NOMO-1 treated with dmso at 0.1 percent for 144 hours (cell line): ENCODE measurements around the gene MAN1B1.
"Not testable (repeated sequence)": the region's sequence is repeated elsewhere in the genome, so short reads cannot be mapped to it uniquely, and the experiment has no call there.

ENCODE experiments used
- DNase-seq: peaks from one replicate; lab custom pipeline; 2025; ENCODE audit not compliant: unreplicated experiment; lab: John Stamatoyannopoulos, UW

MAN1B1 gene

DNA sequence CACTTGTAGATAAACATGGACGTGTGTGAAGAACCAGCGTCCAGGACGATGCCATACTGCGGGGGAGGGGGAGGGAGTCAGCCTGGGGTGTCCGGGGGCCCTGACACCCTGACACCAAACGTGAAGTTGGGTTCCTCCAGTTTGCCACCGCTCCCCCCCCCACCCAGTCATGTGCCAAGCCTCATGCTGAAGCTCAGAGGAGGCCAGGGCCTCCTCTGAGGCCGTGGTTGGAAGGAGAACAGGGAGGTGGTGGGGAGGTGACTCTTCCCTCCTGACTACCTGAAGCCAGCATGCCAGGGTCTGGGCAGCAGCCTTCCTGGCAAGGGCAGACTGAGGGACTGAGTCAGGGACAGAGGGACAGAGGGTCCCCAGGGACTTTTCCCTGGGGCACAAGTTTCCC, 34.5 kb upstream of the MAN1B1 start:
- no peak for DNase-seq

DNA sequence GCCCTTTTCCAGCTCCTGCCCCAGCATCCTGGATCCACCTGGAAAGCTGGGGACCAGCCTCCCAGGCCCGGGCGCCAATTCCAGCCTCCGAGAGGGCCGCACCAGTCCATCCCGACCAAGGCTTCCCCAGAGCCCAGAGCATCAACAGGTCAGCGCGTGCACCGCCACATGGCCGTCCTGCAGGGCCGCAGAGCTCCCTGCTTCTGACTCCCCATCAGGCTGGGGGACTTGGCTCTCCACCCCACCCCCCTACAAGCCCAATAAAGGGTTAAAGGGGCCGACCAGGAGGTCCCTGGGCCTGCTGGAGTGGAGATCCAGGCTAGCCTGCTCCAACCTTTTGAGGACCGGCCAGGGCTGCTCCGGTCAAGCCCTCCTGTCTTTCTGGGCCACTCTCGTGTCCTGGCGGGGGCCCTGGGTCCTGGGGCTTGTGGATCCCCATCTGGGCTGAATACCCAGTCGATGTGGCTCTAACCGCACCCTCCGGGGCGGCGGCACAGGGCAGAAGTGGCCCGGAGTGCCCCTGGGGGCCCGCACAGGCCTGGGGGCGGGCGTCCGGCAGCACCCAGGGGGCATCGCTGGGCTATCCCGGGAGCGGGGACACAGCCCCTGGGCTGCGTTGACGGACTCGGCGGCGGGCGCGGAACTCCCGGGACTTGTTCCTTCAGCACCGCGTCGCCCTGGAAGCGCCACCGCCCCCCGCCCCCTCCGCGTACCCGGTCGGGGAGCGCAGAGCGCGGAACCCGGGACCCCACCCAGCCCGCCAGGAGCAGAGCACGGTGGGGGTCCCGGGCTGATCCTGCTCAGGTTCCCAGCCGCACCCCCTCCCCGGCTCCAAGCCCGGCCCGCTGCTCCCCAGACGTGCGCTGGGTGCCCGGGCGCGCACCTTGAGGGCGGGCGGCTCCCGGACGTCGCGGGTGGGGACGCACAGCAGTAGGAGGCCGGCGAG, 33.5 kb upstream of the MAN1B1 start:
- DNase-seq: no peak

DNA sequence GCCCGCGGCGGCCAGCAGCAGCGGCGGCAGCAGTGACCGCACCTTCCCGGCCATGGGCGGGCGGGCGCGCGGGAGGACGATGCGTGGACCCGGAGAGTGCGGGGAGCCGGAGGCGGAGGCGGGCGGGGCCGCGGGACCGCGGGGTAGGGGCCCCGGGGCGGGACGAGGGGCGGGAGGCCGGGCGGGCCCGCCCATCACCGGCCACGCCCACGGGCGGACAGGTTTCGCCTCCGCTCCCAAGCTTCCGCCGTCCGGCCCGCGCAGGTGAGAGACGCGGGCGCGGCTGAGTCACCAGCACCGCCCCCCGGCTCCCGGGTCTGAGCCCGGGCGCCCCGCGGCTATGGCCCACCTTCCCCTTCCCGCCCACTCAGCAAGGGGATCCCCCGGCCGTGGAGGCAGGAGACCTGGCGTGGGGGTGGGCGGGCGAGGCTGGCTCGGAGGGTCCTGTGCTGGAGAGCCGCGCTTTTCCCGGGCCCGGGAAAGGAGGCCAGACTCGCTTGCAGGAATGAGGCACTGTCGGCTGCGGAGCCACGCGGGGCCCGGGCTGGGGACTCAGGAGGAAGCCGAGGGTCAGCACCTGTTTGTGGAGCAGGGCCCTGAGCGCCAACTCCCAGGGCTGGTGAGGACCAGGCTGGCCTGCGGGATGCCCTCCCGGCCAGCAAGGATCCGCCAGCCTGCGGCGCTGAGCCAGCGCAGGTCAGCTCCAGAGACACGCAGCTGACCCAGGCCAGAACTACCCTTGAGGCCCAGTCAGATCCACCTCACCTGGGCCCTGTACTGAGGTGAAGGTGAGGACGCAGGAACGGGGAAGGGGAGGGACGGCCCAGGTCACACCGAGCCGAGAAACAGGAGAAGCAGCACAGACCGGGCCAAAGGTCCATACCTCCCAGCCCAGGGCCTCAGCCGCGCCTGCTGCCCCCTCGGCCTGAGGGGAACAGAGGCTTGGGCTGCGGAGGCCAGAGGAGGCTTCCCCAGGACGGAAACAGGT, 32.5 kb upstream of the MAN1B1 start, which contains the start of gene ENTPD2:
ENTPD2 (minus strand) TSS at position 118 of the 988 bp plus-strand sequence; CDS start at position 54, 64 bp downstream.
- DNase-seq: no peak

DNA sequence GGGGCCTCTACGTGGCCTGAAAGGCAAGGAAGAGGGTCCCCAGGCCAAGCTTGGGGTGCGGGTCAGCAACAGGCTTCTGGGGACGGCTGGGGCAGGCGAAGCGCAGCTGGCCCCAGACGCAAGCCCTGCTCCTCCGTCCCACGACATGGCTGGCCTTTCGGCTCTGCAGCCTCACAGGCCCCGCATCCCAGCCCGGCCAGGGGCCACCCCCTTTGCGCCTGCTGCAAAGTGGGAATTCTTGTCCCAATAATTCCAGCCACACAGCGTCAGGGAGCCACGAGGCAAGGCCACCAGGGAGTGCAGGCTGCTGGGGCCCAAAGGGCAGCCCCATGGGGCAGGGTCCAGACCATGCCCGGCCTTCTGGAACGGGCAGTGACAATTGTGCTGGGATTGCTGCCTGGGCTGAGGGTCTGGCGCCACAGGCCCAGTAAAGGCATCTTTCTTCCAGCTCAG, 31.8 kb upstream of the MAN1B1 start:
- DNase-seq: no peak

DNA sequence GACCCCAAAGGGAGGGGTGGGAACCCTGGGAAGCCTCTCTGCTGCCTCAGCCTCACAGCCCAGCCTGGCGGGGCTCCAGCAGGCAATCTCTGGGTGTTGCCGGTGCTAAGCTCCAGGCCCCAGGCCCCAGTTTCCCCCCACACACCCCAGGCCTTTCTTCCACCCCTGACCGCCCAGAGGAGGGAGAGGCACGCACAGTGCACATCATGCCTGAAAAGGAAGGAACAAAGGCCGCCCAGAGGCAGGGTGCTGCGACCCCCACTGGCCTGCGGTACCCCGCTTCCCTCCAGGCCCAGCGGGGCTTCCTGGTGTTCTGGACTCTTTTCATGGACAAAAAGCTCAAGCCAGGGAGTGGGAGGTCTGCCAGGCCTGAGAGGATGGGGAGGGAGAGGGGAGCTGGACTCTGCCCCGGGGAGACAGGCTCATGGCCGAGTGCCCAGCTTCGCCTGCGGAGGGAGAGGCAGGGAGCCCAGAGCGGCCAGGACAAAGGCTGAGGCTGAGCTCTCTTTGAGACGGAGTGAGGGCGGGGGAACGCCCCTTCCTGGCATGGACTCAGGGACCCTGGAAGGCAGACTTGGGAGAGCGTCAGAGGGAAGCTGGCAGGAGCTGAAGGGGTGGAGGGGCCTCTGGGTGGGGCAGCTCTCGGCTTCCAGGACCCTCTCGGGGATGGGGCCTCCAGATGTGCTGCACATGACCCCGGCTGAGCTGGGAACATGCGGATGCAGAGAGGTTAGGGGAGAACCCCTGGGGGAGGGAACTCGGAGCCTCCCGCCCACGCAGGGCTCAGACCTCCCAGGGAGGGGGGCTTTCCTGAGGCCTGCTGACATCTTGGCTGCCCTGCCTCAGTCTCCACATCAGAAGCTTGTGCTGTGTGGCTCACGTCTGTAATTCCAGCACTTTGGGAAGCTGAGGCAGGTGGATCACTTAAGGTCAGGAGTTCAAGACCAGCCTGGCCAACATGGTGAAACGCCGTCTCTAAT, 31.1 kb upstream of the MAN1B1 start:
- no peak for DNase-seq

DNA sequence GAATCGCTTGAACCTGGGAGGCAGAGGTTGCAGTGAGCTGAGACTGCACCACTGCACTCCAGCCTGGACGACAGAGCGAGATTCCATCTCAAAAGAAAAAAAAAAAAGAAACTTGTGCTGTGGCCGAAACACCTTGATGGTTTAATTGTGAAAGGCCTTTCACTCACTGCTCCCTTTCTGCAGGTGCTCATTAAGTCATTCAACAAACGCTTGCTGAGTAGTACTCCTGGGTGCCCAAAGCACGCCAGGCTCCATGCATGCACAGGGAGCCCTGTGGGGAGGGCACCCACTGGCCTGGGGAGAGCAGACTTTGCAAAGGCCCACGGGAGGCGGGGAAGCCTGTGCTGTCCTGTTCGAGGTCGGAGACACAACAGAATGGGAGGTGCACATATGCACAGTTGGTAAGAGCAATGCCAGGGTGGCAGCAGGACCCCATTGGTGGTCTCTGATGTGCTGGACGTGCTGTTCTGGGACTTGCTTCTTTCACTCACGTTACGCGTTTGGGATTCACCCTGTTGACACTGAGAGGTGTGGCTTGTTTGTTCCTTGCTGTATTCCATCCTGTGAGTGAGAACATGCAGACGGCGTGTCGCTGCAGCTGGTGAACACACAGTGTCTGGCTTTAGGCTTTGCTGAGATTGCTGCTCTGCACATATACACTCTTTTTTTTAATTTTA, 29.9 kb upstream of the MAN1B1 start:
- no peak for DNase-seq

DNA sequence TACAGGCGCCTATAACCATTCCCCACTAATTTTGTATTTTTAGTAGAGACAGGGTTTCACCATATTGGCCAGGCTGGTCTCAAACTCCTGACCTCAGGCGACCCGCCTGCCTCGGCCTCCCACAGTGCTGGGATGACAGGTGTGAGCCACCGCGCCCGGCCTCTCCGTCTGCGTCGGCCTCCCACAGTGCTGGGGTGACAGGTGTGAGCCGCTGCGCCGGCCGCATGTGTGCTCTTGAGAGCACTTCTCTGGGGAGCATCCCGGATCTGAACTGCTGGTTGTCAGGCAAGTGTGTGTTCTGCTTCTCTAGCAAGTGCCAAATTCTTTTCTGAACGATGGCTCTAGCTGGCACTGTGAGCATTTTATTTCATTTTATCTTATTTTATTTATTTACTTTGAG, 29.2 kb upstream of the MAN1B1 start:
- DNase-seq: no peak

DNA sequence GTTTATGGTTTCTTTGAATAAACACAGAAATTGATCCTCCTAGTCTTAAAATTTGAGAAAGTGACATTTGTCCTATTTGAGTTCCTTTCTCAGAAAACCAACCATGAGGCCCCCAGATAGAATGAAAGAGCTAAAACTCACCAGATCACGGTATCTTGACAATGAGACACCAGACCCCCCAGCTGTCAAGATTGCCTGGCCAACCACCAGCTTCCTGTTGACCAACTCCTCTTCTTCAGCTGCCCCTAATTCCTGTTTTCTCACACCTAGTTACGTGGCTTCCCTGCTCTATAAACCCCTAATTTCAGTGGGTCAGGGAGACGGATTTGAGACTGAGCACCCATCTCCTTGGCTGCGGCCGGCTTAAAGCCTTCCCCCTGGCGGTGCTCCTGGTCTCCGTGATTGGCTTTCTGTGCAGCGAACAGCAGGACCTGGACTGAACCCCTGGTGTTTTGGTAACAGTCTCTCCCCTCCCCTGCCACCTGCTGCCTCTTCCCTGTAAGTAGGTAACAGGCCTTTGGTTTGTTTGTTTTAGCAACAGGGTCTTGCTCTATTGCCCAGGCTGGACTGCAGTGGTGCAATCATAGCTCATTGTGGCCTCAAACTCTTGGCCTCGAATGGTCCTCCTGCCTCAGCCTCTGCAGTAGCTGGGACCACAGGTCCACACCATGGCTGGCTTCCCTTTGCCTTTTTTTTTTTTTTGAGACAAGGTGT, 28.1 kb upstream of the MAN1B1 start:
- peak; percentile 18 for DNase-seq

DNA sequence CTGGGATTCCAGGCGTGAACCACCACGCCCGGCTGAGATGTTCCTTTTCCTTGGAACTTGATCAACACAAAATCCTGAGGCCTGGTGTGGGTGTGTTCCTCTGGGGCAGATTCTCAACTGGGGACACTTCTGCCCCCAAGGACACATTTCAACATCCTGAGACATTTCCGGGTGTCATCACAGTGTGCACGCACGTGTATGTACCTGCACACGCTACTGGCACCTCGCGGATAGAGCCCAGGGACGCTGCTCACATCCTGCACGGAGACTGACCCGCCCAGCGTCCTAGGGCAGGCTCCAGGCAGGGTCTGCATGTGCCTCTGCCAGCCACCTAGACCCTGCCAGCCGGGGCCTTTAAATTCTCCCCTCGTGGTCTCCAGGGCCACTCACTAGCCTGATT, 24.4 kb upstream of the MAN1B1 start:
- no peak for DNase-seq

DNA sequence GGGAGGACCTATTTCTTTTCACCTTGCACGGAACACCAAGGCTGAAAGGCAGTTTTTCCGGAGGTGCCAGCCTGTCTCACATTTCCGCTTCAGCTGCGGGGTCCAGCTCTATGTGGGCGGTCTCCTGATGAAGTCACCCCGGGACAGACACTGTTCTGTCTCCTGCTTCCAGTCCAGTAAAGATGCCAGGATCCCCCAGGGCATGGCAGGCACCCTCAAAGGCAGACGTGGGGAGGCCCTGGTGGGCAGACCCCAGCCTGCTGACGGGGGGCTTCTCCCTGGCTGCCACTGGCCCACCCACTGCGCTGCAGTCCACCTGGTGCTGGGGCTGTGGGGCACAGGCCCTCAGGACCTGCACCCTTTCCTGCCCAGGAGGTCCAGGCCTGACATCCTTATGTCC, 24.0 kb upstream of the MAN1B1 start:
- DNase-seq: not testable (repeated sequence)

DNA sequence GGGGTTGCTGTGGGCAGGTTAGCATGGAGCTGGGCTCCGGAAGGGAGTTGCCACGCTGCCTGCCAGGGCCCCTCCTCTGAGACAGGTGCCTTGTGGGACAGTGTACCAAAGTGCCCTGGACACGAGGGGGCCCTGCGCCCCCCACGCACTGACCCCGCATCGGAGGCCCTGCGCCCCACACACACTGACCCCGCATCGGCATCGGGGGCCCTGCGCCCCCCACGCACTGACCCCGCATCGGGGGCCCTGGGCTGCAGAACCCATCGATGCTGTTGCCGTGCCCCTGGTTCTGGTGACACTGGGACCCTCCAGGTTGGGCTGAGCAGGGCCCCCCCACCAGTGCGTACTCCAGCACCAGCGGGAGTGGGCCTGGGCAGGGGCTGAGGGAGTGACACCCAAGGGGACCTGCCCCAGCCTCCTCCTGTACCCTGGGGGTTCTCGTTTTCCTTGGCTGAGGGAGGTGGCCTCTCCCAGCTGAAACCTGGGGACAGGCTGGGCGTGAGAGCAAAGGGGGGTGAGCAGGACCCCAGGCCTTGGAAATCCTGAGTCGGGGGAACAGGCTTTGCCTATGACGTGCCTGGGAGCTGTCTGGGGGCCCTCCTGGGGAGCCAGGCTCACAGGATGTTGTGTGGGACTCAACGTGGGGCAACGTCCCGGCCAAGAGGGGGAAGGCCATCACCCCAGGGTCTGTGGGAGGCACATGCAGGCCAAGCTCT, 23.3 kb upstream of the MAN1B1 start:
- no peak for DNase-seq

DNA sequence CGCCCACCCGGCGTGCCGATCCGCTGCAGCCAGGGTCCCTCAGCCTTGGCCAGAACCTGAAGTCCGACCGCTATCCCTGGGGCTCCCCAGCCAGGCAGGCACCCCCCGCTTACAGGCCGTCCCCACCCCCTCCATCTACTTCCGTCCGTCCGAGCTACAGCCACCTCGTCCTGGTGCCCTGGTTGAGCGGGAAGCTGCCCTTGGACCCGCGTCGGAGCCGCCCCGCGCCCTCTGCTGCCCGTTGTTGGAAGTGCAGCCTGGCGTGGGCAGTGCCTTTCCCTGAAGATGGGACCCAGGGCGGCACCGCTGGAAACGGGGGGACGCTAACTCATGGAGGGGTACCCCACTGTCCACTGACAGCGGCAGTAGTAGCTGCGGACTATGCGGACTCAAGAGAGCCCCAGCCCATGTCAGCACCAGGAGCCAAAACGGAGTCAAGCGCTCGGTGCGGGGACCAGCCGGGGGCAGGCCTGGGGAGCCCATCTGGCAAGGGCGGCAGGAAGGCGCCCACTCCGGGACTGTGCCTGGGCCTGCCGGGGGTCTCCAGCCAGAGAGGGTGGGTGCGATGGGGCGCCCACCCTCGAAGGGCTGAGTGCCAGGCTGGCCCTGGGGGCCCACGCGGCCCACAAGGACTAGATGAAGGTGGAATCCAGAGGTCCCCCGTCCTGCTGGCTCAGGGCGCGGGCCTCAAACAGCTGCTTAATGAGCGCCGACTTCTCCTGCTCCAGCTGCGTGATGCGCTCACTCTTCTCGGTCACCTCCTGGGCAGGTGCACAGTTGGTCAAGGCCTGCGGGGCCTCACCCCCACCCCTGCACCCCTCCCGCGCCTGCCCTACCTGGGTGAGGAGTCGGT, 22.5 kb upstream of the MAN1B1 start:
- DNase-seq: peak; percentile 40

DNA sequence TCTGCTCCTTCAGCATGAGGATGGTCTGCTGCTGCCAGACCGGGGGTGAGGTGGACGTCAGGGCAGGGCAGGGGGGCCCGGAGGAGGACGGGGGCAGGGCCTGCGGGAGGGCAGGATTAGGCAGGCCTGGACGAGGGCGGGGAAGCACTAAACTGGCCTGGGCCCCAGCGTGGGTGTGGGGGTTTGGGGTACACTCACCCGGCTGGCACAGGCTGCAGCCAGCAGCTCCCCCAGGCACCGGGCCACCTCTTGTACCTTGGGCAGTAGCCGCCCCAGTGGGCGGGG, 22.0 kb upstream of the MAN1B1 start:
- DNase-seq: no peak

DNA sequence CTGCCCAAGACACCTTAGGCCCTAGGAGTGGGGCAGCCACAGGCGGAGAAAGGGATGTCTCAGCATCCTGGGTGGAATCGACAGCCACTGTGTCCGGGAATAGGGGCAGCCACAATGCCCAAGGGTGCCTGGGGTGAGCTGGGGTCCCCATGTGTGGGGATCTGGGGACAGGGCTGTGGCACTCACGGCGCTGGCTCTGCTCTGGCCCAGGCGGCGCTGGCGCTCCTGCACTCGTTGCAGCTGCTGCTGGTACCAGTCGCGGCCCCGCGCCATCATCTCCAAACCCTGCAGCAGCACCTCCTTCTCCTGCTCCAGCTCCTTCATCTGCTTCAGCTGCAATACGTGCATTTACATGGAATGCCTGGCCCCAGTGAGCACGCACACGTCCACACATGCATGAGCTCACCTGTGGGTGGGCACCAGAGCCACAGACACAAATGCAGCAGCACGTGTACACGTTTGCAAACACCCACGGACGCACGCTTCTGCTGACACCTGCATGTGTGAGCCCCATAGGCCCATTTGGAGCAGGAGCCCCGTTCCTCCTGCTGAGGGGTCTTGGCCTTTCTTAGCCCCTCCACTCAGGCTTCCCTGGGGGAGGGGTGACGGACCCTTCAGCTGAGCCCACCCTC, 21.3 kb upstream of the MAN1B1 start:
- no peak for DNase-seq

DNA sequence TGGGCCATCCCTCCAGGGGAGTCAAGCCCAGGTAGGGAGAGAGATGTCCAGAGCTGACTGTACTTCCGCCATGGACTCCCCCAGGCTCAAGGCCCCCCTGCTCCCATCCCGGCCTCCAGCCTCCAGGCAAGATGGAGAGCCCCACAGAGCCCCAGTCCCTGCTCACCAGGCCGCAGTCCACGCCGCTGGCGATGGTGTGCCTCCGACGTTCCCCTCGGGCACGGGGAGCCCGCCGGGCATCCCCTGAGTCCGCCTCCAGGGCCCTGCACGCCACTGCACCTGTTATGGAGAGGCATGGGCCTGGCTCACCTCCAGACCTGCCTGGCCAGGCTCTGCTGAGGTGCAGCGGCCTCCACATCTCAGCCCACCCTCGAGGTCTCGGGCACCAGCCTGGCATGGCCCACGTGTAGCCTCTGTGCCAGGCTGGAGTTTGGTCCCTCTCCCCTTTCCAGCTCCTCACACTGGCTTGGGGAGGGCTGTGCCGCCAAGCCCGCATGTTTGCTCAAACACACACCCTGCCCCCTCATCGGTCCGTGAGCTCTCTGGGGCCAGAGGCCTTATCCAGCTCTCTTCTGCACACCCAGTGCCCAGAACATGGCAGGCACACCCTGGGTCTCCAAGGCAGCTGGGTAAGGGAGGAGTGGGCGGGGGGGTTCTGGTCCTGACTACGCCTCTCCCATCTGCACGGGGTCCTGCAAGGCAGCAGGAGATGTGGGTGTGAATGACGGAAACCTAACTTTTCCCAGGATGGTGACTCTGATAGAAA, 20.5 kb upstream of the MAN1B1 start:
- no peak for DNase-seq

DNA sequence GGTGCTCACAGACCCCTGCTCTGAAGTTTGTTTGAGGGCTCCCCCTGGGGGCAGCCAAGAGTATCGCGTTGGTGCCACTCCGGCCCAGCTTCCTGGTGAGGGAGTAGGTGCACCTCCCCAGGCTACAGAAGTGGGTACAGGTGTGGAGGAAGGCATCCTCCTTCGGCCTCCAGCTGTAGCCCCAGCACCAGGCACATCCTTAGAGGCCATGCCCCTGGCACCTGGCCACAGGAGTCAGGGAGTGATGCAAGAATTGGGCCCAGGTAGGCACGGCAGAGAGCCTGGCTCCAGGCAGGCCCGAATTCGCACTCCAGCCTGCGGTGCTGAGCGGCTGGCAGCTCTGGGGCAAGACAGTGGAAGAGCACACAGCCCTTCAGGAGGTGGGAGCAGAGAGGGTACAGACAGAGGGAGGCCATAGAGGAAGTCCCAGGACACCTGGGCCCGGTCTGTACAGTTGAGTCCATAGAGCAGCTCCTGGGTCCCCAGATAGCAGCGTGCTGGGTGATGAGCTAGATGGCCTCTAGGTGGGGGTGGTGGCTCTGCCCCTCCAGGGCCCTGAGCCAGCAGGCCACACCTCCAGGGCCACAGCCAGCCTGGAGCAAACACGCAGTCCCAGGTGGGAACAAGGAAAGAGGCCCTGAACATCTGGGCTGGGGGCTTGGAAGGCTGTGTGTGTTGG, 18.8 kb upstream of the MAN1B1 start:
- peak; percentile 59 for DNase-seq
